ENCODE measurements around the gene RECQL5.
A peak's percentile ranks its signal among the peaks of the same experiment; 100 is the strongest.
"Not testable (repeated sequence)": the region's sequence is repeated elsewhere in the genome, so short reads cannot be mapped to it uniquely, and the experiment has no call there.

RECQL5 gene

GRCh38 chr17:75589919-75590303 is 77.0 kb downstream of the RECQL5 start:
- DNase-seq: no peak

- peak; percentile 94 for DNase-seq
Observed at GRCh38 chr17:75589012-75589918, 77.7 kb downstream of the RECQL5 start.

GRCh38 chr17:75588596-75589011 is 78.3 kb downstream of the RECQL5 start:
- DNase-seq: no peak

GRCh38 chr17:75587675-75588595 is 79.0 kb downstream of the RECQL5 start, which contains the start of gene MYO15B:
Gene MYO15B, plus strand, starts transcription at chr17:75587800. Its CDS starts 258 bp downstream, at chr17:75588058.
- peak; percentile 72 for DNase-seq

- no peak for DNase-seq
Observed at GRCh38 chr17:75584849-75585175, 82.1 kb downstream of the RECQL5 start.

- DNase-seq: not testable (repeated sequence)
Observed at GRCh38 chr17:75583197-75583596, 83.8 kb downstream of the RECQL5 start.

- peak; percentile 50 for DNase-seq
Observed at GRCh38 chr17:75581121-75581725, 85.7 kb downstream of the RECQL5 start.

Data from activated CD8-positive, alpha-beta memory T cell treated with anti-CD3 and anti-CD28 coated beads, Interleukin-2, amount 50 U/mL, for 4 hours (primary cell).